Mucosa of descending colon (tissue), 3 donors: ENCODE measurements around the gene ENKUR. TPM values are rescaled to one million over a fixed set of nuclear protein-coding genes. Genes with fewer than 3 reads are reported as not detected.
A peak's percentile ranks its signal among the peaks of the same experiment; 100 is the strongest.

ENCODE experiments used
- ATAC-seq: fragments of 200-7000 bp; cut with Tn5 transposase; one replicate; pipeline ENCODE4 v1.9.1; 2020; ENCODE audit warnings: mild to moderate bottlenecking, moderate library complexity
- DNase-seq, 3 donors: peaks; one replicate each; pipeline ENCODE4 v3.0.0-alpha.2; 2020
- H3K36me3 ChIP-seq: fragments of 200-600 bp; one replicate; pipeline ENCODE4 v1.8.0; 2021; ENCODE audit warnings: low read depth, mild to moderate bottlenecking
- H3K4me1 ChIP-seq: fragments of 200-600 bp; one replicate; pipeline ENCODE4 v1.8.0; 2021; ENCODE audit warnings: low read depth, mild to moderate bottlenecking
- H3K4me3 ChIP-seq: fragments of 200-600 bp; one replicate; pipeline ENCODE4 v1.8.0; 2021; ENCODE audit warnings: mild to moderate bottlenecking
- H3K9me3 ChIP-seq: fragments of 200-600 bp; one replicate; pipeline ENCODE4 v1.8.0; 2021; ENCODE audit warnings: mild to moderate bottlenecking
- CTCF ChIP-seq: fragments of 200-600 bp; IDR thresholded peaks from one replicate; pipeline ENCODE4 v1.8.0; 2022; ENCODE audit warnings: antibody characterized with exemption, mild to moderate bottlenecking
- intact Hi-C, 2 donors: fragments of 100-400 bp; cut with DNase I in 1 of 2; cut with micrococcal nuclease in 1 of 2; formaldehyde crosslinking; loops; one replicate each; pipeline versions ENCODE4 v1.11.0 to v1.11.1; 2022; cut with DNase I, micrococcal nuclease
- total RNA-seq, 3 donors: library from RNA; stranded (reverse); fragmentation: NEBNext Ultra II Directional in 2 of 3; extraction: Animal tissue kit (Norgen Biotek cat#: 25700) in 2 of 3; gene quantifications; one replicate each; pipeline versions ENCODE4 v1.2.1 to v1.2.4, GENCODE V29; 2021 to 2023
- donor health status: DM: no; HTN: no; CAD: no; lungs with moderate emphysema.
- donor health status: DM: no; HTN: no; CAD: no.
- donor health status: DM: no; HTN: yes; CAD: no.

The ENKUR gene
- total RNA-seq, 3 donors from 2014 or later, result 0.32 to 0.98 (median 0.77) TPM

- DNase-seq (no peak), ATAC-seq (no peak)
- no peak for TF ChIP-seq CTCF
- no peaks in the 10 kb centered on the region for H3K9me3 ChIP-seq
- H3K4me3 ChIP-seq, result no peak overlapping the region
- H3K36me3 ChIP-seq, result no peaks in the 10 kb centered on the region
- intact Hi-C loops, result no loop called here
- no peaks in the 10 kb centered on the region for H3K4me1 ChIP-seq
Observed at GRCh38 chr10:24983130-24983529, 32.8 kb downstream of the ENKUR start.

GRCh38 chr10:24982319-24983112, 33.4 kb downstream of the ENKUR start:
- no peak for ATAC-seq
- no peaks in the 10 kb centered on the region for H3K4me1 ChIP-seq
- no peak for DNase-seq
- no peak for TF ChIP-seq CTCF
- intact Hi-C loops, result no loop called here
- H3K36me3 ChIP-seq, result no peaks in the 10 kb centered on the region
- no peaks in the 10 kb centered on the region for H3K9me3 ChIP-seq
- no peak overlapping the region for H3K4me3 ChIP-seq

- no peak for ATAC-seq
Observed at GRCh38 chr10:24981161-24981710, 34.7 kb downstream of the ENKUR start.

GRCh38 chr10:24979685-24980084, 36.3 kb downstream of the ENKUR start:
- intact Hi-C loops, result no loop called here
- TF ChIP-seq CTCF, result no peak
- no peak overlapping the region for H3K4me3 ChIP-seq

More at GRCh38 chr10:24981161-24981710, 34.7 kb downstream of the ENKUR start:
- no peak overlapping the region for H3K4me3 ChIP-seq
- H3K9me3 ChIP-seq, result no peaks in the 10 kb centered on the region
- no peak for TF ChIP-seq CTCF
- intact Hi-C loops, result no loop called here
- no peaks in the 10 kb centered on the region for H3K4me1 ChIP-seq
- no peaks in the 10 kb centered on the region for H3K36me3 ChIP-seq
- no peak for DNase-seq

GRCh38 chr10:24974976-24975375, 41.0 kb downstream of the ENKUR start:
- DNase-seq, result no peak
- Histone ChIP-seq H3K4me1 (no peaks in the 10 kb centered on the region), H3K36me3 (no peaks in the 10 kb centered on the region), H3K9me3 (no peaks in the 10 kb centered on the region), H3K4me3 (no peak overlapping the region)
- no peak for TF ChIP-seq CTCF
- peak; percentile 37 for ATAC-seq
- intact Hi-C loops, result no loop called here

More at GRCh38 chr10:24979685-24980084, 36.3 kb downstream of the ENKUR start:
- Histone ChIP-seq H3K4me1 (no peaks in the 10 kb centered on the region), H3K36me3 (no peaks in the 10 kb centered on the region), H3K9me3 (no peaks in the 10 kb centered on the region)
- DNase-seq, result no peak
- no peak for ATAC-seq
